GM12801 (cell line): ENCODE data around the gene FGF14.

Experiments
- CTCF ChIP-seq: IDR thresholded peaks from one replicate; pipeline ENCODE4 v1.5.1; 2011; ENCODE audit warnings: control low read depth; ENCODE audit not compliant: insufficient read length; ENCODE audit errors: extremely low read depth

The FGF14 gene

GRCh38 chr13:102401265-102401664 lies 583 bp downstream of the FGF14 start:
- no peak for TF ChIP-seq CTCF

GRCh38 chr13:102400675-102401145 lies 1.1 kb downstream of the FGF14 start:
- TF ChIP-seq CTCF, result no peak

GRCh38 chr13:102399791-102400674 lies 1.8 kb downstream of the FGF14 start:
- no peak for TF ChIP-seq CTCF

GRCh38 chr13:102395939-102396338 lies 5.9 kb downstream of the FGF14 start:
- TF ChIP-seq CTCF, result no peak

GRCh38 chr13:102395174-102395573 lies 6.7 kb downstream of the FGF14 start:
- no peak for TF ChIP-seq CTCF

GRCh38 chr13:102394158-102395053 lies 7.4 kb downstream of the FGF14 start:
- TF ChIP-seq CTCF, result no peak

- TF ChIP-seq CTCF, result no peak
These were observed 9.2 kb downstream of the FGF14 start for GRCh38 chr13:102392481-102393209.
